SW 1271 (cell line): Measurements from ENCODE around the gene EPN1.

Experiments
- DNase-seq, 2 experiments: peaks; one replicate each; lab custom pipeline; 2025; lab: John Stamatoyannopoulos, UW

The EPN1 gene

DNA sequence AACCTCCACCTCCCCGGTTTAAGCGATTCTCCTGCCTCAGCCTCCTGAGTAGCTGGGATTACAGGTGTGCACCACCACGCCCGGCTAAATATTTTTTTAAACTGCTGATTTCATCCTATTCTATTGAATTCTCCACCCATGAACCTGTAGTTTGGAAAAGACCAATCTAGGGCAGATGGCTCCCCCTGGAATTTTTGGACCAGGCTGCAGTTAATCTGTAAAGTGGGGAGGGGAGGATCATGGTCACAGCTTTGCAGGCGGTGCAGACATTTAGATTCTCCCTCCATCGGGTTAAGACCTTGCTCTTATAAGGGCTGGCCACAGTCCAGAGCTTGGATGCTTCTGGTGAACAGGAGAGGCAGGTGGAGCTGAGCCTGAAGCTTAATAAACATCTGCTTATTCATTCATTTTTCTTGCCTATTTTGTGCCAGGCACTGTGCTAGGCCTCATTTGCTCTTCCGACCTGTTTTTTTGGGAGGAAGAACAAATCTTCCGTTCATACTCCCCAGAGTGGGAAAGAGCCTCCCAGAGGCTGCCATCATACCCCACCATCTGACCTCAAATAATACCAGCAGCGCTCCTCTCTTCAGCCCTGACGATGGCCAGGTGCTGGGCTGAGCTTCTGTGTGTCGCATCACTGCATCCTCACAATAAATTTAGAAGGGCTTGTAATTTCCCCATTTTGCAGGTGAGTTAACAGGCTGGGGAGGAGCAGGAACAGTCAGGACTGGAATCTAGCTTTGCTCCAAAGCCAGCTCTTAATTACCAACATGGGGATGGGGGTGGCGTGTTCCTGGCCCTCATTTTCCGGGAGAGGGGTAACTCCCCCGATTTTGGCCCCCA lies 27.9 kb upstream of the EPN1 start:
- DNase-seq = no peak

GRCh38 chr19:55647732-55648584 lies 27.1 kb upstream of the EPN1 start, which contains the start of gene CCDC106:
CCDC106 (plus strand) TSS chr19:55648212; CDS start chr19:55649047, 835 bp downstream.
- DNase-seq = peak; percentile 46 to 51

- DNase-seq = no peak
Observed at GRCh38 chr19:55648585-55649267, 26.3 kb upstream of the EPN1 start.

- DNase-seq = no peak
Observed at GRCh38 chr19:55649268-55650125, 25.5 kb upstream of the EPN1 start.

DNA sequence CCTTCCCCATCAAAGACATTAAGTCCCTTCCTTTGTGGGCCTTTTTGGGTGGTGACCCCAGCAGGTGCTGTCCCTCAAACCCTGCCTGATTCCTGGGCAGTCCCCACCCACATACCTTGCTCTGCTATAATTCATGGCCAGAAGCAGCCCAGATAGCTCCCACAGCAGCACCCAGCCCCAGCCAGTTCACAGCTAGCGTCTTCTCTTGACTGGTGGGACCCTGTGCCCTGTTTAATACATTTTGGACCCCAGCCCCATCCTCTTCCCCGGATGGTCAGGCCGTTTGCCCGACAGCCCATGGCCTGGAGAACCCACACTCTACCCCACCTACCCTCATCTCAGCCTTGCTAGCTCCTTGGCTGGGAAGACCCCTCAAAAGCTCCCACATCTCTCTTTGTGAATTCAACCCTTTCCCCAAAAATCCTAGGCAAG lies 24.9 kb upstream of the EPN1 start:
- no peak for DNase-seq

DNA sequence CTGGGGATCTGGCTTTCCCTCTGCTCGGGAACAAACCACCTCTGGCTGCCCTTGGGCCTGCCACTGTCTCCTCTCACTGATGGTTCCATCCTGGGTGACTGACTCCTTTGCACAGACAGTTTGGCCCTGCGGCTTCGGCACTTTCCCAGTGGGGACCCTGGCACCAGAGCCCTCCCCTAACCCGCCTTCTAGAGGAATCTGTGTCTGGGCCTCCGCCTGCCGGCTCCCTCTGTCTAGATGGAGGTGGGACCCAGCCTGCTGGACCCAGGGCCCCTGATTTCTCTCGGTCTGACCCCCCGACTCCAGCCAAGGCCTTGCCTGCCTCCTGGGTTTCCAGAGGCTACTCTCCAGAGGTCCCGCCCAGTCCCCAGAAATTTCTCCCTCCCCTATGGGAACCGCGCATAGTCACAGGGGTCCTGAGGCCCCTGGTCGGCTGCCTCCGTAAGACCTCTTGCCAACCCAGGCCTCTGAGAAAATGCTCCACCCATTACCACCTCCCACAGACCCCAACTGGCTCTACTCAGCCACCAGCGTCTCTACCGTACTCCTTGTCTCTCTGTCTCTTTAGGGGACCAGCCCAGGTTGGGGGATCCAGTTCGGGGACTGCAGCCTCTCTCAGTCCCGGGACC lies 24.3 kb upstream of the EPN1 start:
- no peak for DNase-seq

GRCh38 chr19:55651236-55651635 lies 23.8 kb upstream of the EPN1 start:
- DNase-seq = no peak

GRCh38 chr19:55652311-55653128 lies 22.5 kb upstream of the EPN1 start:
- DNase-seq = no peak

DNA sequence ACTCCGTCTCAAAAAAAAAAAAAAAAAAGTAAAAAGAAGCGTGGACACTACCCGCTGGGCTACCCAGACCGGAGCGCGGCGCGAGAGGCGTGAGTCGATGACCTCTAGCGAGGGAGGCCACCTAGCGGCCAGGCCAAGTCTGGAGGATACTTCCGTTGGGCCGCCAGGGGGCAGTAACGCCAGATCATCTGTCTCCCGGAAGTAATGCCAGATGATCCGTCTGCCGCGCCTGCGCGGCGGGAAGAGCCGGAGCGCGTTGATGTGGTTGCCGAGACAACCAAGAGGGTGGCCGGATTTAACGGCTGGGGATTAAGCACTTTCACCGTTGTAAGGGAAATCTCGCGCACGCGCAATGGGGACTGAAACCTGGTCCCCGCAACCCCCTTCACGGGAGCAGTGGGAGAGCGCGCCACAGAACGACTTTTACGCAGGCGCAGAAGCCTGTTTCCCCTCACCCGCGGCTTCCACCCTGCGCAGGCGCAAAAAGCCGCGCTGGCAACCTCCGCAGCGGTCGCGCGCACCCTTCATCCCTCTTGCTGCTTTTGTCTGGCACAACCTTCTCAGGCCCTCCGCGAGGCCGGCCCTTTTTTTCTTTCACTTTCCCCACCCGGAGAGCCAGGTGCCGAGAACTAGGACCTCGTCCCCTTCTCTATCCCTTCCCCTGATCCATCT lies 21.2 kb upstream of the EPN1 start:
- DNase-seq = peak; percentile 77 to 91

DNA sequence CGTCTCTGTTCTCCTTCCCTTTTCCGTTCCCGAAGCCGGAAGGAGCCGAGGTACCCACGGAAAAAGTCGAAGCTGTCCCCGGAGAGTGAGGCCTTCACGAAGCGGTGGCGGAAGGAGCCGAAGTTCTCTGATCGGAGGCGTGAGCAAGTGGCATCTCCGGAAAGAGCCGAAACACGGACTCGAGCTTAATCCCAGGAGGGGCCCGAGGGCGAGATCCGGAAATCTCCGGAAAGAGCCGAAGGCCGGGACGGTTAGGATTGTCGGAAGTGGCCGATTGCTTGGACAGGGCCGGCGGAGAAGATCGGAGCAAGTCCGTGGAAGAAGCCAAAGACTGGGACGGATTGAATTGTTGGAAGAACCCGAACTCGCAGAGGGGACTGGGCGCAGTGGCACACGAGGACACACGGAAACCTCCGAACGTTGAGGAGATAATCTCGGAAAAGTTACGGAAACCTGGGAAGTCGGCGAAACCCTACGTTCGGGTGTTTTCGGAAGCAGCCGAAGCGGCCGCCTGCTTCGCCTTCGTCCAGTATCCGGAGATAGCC lies 20.6 kb upstream of the EPN1 start:
- peak; percentile 87 to 96 for DNase-seq

DNA sequence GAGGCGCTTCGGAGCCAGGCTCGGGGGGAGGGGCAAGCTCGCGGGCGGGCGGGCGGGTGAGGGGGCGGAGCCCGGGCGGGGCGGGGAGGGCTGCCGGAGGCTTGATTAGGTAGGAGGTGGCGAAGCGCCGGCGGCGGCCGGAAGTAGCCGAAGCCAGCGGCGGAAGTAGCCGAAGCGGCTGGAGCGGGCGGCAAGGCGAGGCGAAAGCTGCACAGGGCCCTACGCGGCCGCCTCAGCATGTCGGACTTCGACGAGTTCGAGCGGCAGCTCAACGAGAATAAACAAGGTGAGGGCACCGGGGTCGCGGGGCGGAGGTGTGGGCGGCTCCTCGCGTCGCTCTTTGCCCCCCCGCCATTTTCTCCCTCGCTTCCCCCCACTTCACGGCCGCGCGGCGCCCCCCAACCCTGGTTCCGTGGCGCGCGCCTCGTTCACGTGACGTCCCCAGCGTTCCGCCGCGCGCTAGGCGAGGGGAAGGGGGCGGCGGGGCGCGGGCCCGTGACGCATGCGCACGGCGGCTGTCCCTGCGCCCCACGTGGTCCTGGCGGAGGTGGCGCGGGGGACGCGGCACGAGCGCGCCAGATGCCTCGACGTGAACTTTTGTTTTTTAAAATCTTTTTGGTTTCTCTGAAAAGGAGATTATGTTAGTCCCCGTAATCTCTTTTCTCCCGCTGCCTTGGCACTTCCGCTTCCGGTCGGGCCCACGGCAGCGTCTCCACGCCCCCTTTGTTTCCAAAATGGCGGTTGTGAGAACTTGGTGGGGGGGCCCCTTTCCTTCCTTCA lies 20.0 kb upstream of the EPN1 start, which contains the start of gene U2AF2:
Gene U2AF2, plus strand, starts transcription at position 168 of the 780 bp plus-strand sequence. Its CDS starts 70 bp downstream, at position 238.
- DNase-seq = peak; percentile 51 to 90

GRCh38 chr19:55655648-55656040 lies 19.4 kb upstream of the EPN1 start:
- DNase-seq = no peak

DNA sequence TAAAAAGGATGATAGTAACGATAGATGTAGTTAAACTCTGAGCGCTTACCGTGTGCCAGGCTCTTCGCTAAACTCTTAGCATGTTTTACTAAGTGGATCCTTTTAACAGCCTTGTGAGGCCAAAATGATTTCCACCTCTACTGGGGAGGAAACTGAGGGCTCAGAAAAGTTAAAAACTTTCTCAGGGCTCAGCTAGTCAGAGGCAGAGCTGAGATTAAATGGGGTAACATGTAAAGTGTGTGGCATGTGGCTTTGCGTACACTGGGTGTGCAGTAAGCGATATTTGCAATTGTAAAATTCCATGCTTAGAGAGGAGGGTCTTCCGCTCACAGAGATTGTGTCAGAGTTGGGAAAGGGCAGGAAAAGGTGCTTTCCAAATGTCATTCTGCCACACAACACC lies 18.5 kb upstream of the EPN1 start:
- DNase-seq = no peak

DNA sequence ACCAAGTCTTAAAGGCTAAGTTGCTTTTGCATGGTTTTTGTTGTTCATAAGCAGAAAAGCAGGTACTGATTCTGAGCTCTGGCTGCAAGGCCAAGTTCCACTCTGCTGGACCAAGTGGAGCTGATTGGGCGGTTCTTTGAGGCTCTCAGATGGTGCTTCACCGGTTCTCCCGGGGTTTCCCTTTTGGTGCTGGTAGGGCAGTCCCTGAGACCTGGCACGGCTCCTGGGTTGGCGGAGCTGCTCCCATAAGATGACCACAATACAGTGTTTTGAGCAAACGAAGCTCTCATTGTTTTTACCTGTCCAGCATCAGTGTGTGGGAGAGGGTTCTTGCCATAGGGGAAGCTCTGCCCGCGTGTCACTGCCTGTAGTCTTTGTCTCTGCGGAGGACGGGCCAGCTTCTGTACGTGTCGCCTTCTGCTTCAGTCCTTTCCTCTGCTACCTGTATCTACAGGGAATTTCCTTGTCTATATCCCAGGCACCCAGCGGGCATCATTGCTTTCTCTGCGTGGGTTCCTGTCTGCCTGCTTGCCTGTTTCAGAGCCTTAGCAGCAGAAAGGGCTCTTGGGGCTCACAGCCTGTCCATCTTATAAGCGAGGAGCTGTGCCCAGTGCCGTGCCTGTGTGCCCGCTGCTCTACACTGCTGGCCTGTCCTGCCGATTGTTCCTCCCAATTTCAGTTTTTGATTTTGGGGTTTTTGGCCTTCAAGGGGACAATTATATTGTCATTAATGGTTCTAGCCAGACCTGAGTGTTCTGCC lies 17.9 kb upstream of the EPN1 start:
- DNase-seq = no peak

GRCh38 chr19:55658846-55659459 lies 16.1 kb upstream of the EPN1 start:
- no peak for DNase-seq

DNA sequence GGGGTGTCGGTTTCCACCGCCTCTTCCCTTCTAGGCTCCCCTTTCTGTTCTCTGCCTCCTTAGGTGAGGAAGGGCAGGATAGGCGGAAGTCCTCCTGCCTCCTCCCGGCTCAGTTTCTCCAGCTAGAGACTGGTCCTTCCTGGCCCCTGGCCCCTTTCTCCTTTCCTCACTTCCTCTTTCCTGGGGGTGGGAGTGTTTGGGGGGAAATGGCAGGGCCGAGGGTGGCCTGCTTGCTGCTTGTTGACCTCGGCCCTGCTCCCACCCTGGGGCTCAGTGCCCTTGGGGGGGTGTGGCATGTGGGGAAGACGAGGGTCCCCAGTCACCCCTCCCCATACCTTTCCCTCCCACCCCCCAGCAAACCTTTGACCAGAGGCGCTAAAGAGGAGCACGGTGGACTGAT lies 15.2 kb upstream of the EPN1 start:
- DNase-seq = no peak

GRCh38 chr19:55660404-55660803 lies 14.6 kb upstream of the EPN1 start:
- no peak for DNase-seq
